CD4-positive, CD25-positive, alpha-beta regulatory T cell (primary cell): ENCODE results near the gene CCR5. TPM values are rescaled to one million over a fixed set of nuclear protein-coding genes. Genes with fewer than 3 reads are reported as not detected.
A peak's percentile ranks its signal among the peaks of the same experiment; 100 is the strongest.

Source experiments
- ATAC-seq, 2 donors: fragments of 150-1000 bp; cut with Tn5 transposase; one replicate each; pipeline ENCODE4 v1.10.0; 2021; ENCODE audit warnings: low read depth in 2 of 2, moderate number of reproducible peaks in 2 of 2, moderate library complexity in 1 of 2
- DNase-seq, 3 donors: peaks; one replicate each; pipeline versions ENCODE4 v3.0.0 to v3.0.0-alpha.2; 2012 to 2022; ENCODE audit warnings: mixed read lengths in 1 of 3
- H3K27ac ChIP-seq: one replicate; pipeline ENCODE4 v1.7.0; 2013; ENCODE audit warnings: mild to moderate bottlenecking, low read length; ENCODE audit not compliant: insufficient read depth, poor library complexity, severe bottlenecking
- H3K27me3 ChIP-seq: one replicate; pipeline ENCODE4 v1.7.0; 2013; ENCODE audit warnings: low read length; ENCODE audit not compliant: control insufficient read depth, insufficient read depth
- H3K36me3 ChIP-seq: one replicate; pipeline ENCODE4 v1.7.0; 2013; ENCODE audit warnings: mild to moderate bottlenecking, low read length, moderate library complexity; ENCODE audit not compliant: control insufficient read depth, insufficient read depth
- H3K4me1 ChIP-seq: 2 replicates; pipeline ENCODE4 v1.7.0; 2013; ENCODE audit warnings: mild to moderate bottlenecking, low read length; ENCODE audit not compliant: insufficient read depth, control insufficient read depth, poor library complexity, severe bottlenecking
- H3K4me3 ChIP-seq: one replicate; pipeline ENCODE4 v1.7.0; 2013; ENCODE audit warnings: low read depth, mild to moderate bottlenecking, low read length, moderate library complexity
- H3K9me3 ChIP-seq, 2 experiments: 1 replicate in 1 of 2; 2 replicates in 1 of 2; pipeline ENCODE4 v1.7.0; 2013; ENCODE audit warnings: low read length in 2 of 2, mild to moderate bottlenecking in 1 of 2, moderate library complexity in 1 of 2; ENCODE audit not compliant: control insufficient read depth in 2 of 2
- H3K27ac Mint-ChIP-seq, 3 donors: one replicate each; pipeline ENCODE4 v1.8.0; 2020 to 2022; ENCODE audit warnings: mild to moderate bottlenecking in 3 of 3, mixed read lengths in 3 of 3, moderate library complexity in 2 of 3
- H3K27me3 Mint-ChIP-seq: one replicate; pipeline ENCODE4 v1.8.0; 2022; ENCODE audit warnings: mild to moderate bottlenecking, mixed read lengths
- H3K36me3 Mint-ChIP-seq: one replicate; pipeline ENCODE4 v1.8.0; 2020; ENCODE audit warnings: mixed read lengths
- H3K4me1 Mint-ChIP-seq, 4 donors: one replicate each; pipeline ENCODE4 v1.8.0; 2020 to 2022; ENCODE audit warnings: mixed read lengths in 4 of 4, mild to moderate bottlenecking in 1 of 4
- H3K4me3 Mint-ChIP-seq, 4 donors: one replicate each; pipeline ENCODE4 v1.8.0; 2020 to 2022; ENCODE audit warnings: mild to moderate bottlenecking in 4 of 4, mixed read lengths in 4 of 4, moderate library complexity in 3 of 4
- H3K9me3 Mint-ChIP-seq, 7 donors: one replicate each; pipeline ENCODE4 v1.8.0; 2020 to 2022; ENCODE audit warnings: mixed read lengths in 7 of 7, mild to moderate bottlenecking in 3 of 7, moderate library complexity in 2 of 7
- polyA plus RNA-seq, 4 donors: library from polyadenylated mRNA; unstranded; fragments of 300-500 nt; fragmentation: Illumina TruSeq; gene quantifications; one replicate each; pipeline ENCODE4 v1.2.3, GENCODE V29; 2021
- total RNA-seq: library from RNA; stranded (reverse); gene quantifications from one replicate; pipeline ENCODE4 v1.2.3, GENCODE V29; 2022

Gene CCR5
- total and polyA plus RNA-seq, 5 donors from 2014 or later = 10.9 to 18.6 (median 15.8) TPM

- no peaks in the 10 kb centered on the region for H3K36me3 Mint-ChIP-seq
- no peaks in the 10 kb centered on the region for H3K27me3 ChIP-seq
- peaks cover 17 to 38% (median 19%) of the 10 kb centered on the region in 4 donors for H3K4me1 Mint-ChIP-seq
- H3K4me3 ChIP-seq = no peak overlapping the region
- no peaks in the 10 kb centered on the region for H3K9me3 ChIP-seq
- no peak for ATAC-seq
- H3K27ac ChIP-seq = no peak overlapping the region
- H3K36me3 ChIP-seq = no peaks in the 10 kb centered on the region
- peaks cover 17% of the 10 kb centered on the region for H3K4me1 ChIP-seq
- H3K27me3 Mint-ChIP-seq = peaks cover 7% of the 10 kb centered on the region
- DNase-seq = no peak
- no peaks in the 10 kb centered on the region for H3K9me3 Mint-ChIP-seq
- no peak overlapping the region for H3K4me3 Mint-ChIP-seq
- H3K27ac Mint-ChIP-seq = no peak overlapping the region
Measured at GRCh38 chr3:46411271-46411670, 40.5 kb downstream of the CCR5 start.

- Mint-ChIP-seq H3K36me3 (no peaks in the 10 kb centered on the region), H3K9me3 (no peaks in the 10 kb centered on the region), H3K27me3 (no peaks in the 10 kb centered on the region), H3K4me3 (no peak overlapping the region), H3K4me1 (peaks cover 5 to 24% (median 12%) of the 10 kb centered on the region in 4 donors), H3K27ac (no peak overlapping the region)
- Histone ChIP-seq H3K27ac (no peak overlapping the region), H3K27me3 (no peaks in the 10 kb centered on the region), H3K9me3 (no peaks in the 10 kb centered on the region), H3K36me3 (no peaks in the 10 kb centered on the region), H3K4me1 (peaks cover 7% of the 10 kb centered on the region), H3K4me3 (no peak overlapping the region)
- ATAC-seq = no peak
- DNase-seq = no peak
Measured at GRCh38 chr3:46412786-46413298, 42.1 kb downstream of the CCR5 start.

- Mint-ChIP-seq H3K9me3 (no peaks in the 10 kb centered on the region), H3K27ac (no peak overlapping the region), H3K36me3 (no peaks in the 10 kb centered on the region), H3K27me3 (no peaks in the 10 kb centered on the region), H3K4me3 (no peak overlapping the region), H3K4me1 (peaks cover 5 to 13% (median 9%) of the 10 kb centered on the region in 4 donors)
- DNase-seq = no peak
- ATAC-seq = no peak
- Histone ChIP-seq H3K4me3 (no peak overlapping the region), H3K27me3 (no peaks in the 10 kb centered on the region), H3K27ac (no peak overlapping the region), H3K9me3 (no peaks in the 10 kb centered on the region), H3K36me3 (no peaks in the 10 kb centered on the region), H3K4me1 (no peaks in the 10 kb centered on the region)
Measured at GRCh38 chr3:46413951-46414350, 43.2 kb downstream of the CCR5 start.

- no peak for DNase-seq
- Mint-ChIP-seq H3K4me1 (peaks cover 2 to 7% (median 3%) of the 10 kb centered on the region in 4 donors), H3K27ac (no peak overlapping the region), H3K9me3 (no peaks in the 10 kb centered on the region), H3K36me3 (no peaks in the 10 kb centered on the region), H3K27me3 (no peaks in the 10 kb centered on the region), H3K4me3 (no peak overlapping the region)
- Histone ChIP-seq H3K36me3 (no peaks in the 10 kb centered on the region), H3K4me3 (no peak overlapping the region), H3K4me1 (no peaks in the 10 kb centered on the region), H3K27me3 (no peaks in the 10 kb centered on the region), H3K27ac (no peak overlapping the region), H3K9me3 (no peaks in the 10 kb centered on the region)
- no peak for ATAC-seq
Measured at GRCh38 chr3:46414739-46415138, 44.0 kb downstream of the CCR5 start.

- no peaks in the 10 kb centered on the region for H3K27me3 ChIP-seq
- H3K27ac ChIP-seq = no peak overlapping the region
- Mint-ChIP-seq H3K27me3 (no peaks in the 10 kb centered on the region), H3K27ac (peak overlapping the region; percentile 12 to 33 (median 26)), H3K4me3 (no peak overlapping the region), H3K4me1 (no peaks in the 10 kb centered on the region), H3K9me3 (no peaks in the 10 kb centered on the region), H3K36me3 (no peaks in the 10 kb centered on the region)
- no peaks in the 10 kb centered on the region for H3K9me3 ChIP-seq
- no peaks in the 10 kb centered on the region for H3K4me1 ChIP-seq
- no peak overlapping the region for H3K4me3 ChIP-seq
- DNase-seq (no peak), ATAC-seq (no peak)
- no peaks in the 10 kb centered on the region for H3K36me3 ChIP-seq
Measured at GRCh38 chr3:46416125-46416810, 45.5 kb downstream of the CCR5 start.

- no peak for ATAC-seq
- no peak overlapping the region for H3K27ac ChIP-seq
- H3K27me3 ChIP-seq = no peaks in the 10 kb centered on the region
- no peaks in the 10 kb centered on the region for H3K36me3 ChIP-seq
- H3K36me3 Mint-ChIP-seq = no peaks in the 10 kb centered on the region
- no peak overlapping the region for H3K4me3 Mint-ChIP-seq
- H3K27ac Mint-ChIP-seq = peak overlapping the region in 2 of 3 donors; percentile 12 to 69
- H3K9me3 Mint-ChIP-seq = no peaks in the 10 kb centered on the region
- no peaks in the 10 kb centered on the region for H3K27me3 Mint-ChIP-seq
- H3K4me1 Mint-ChIP-seq = no peaks in the 10 kb centered on the region
- no peak for DNase-seq
- no peak overlapping the region for H3K4me3 ChIP-seq
- H3K4me1 ChIP-seq = no peaks in the 10 kb centered on the region
- no peaks in the 10 kb centered on the region for H3K9me3 ChIP-seq
Measured at GRCh38 chr3:46416811-46417510, 46.2 kb downstream of the CCR5 start.

- Mint-ChIP-seq H3K27me3 (no peaks in the 10 kb centered on the region), H3K9me3 (no peaks in the 10 kb centered on the region), H3K4me1 (no peaks in the 10 kb centered on the region), H3K36me3 (no peaks in the 10 kb centered on the region), H3K27ac (no peak overlapping the region), H3K4me3 (no peak overlapping the region)
- no peaks in the 10 kb centered on the region for H3K9me3 ChIP-seq
- no peak overlapping the region for H3K4me3 ChIP-seq
- no peak overlapping the region for H3K27ac ChIP-seq
- DNase-seq = no peak
- no peaks in the 10 kb centered on the region for H3K27me3 ChIP-seq
- no peaks in the 10 kb centered on the region for H3K36me3 ChIP-seq
- no peak for ATAC-seq
- H3K4me1 ChIP-seq = no peaks in the 10 kb centered on the region
Measured at GRCh38 chr3:46417841-46418611, 47.3 kb downstream of the CCR5 start.
